H1 (cell line): ENCODE data around the gene TSC22D4.

Experiments
- ATF3 ChIP-seq: IDR thresholded peaks from 2 replicates; pipeline ENCODE4 v1.6.1; 2011; ENCODE audit warnings: low read depth, mild to moderate bottlenecking, low read length; ENCODE audit not compliant: insufficient read depth
- CEBPB ChIP-seq: IDR thresholded peaks from 2 replicates; pipeline ENCODE4 v1.6.1; 2012; ENCODE audit warnings: low read depth, low read length
- CHD2 ChIP-seq: IDR thresholded peaks from 2 replicates; pipeline ENCODE4 v1.6.1; 2012; ENCODE audit warnings: low read length, improper control_type of control experiment
- CTCF ChIP-seq, 3 experiments: IDR thresholded peaks; 1 replicate in 2 of 3; 2 replicates in 1 of 3; pipeline versions ENCODE4 v1.5.1 to v1.6.1; 2011; ENCODE audit warnings: low read length in 3 of 3, mild to moderate bottlenecking in 3 of 3, inconsistent platforms in 2 of 3, low read depth in 1 of 3, moderate library complexity in 1 of 3; ENCODE audit not compliant: insufficient read depth in 1 of 3; ENCODE audit errors: control extremely low read depth in 1 of 3
- EP300 ChIP-seq, 2 experiments: IDR thresholded peaks; 1 replicate in 1 of 2; 2 replicates in 1 of 2; pipeline ENCODE4 v1.6.1; 2011 to 2012; ENCODE audit warnings: low read depth in 2 of 2, low read length in 2 of 2, mild to moderate bottlenecking in 2 of 2, borderline replicate concordance in 1 of 2, inconsistent platforms in 1 of 2, moderate library complexity in 1 of 2
- EZH2 ChIP-seq: fragments of 200-600 bp; sonication (generic); IDR thresholded peaks from 2 replicates; pipeline ENCODE4 v1.7.1; 2012; ENCODE audit warnings: low read depth, mild to moderate bottlenecking, moderate library complexity, low read length, inconsistent platforms; ENCODE audit not compliant: severe bottlenecking
- POLR2A ChIP-seq, 2 experiments: IDR thresholded peaks; 1 replicate in 1 of 2; 2 replicates in 1 of 2; pipeline ENCODE4 v1.6.1; 2011; ENCODE audit warnings: low read depth in 2 of 2, low read length in 2 of 2, mild to moderate bottlenecking in 2 of 2; ENCODE audit errors: control extremely low read depth in 1 of 2
- POLR2AphosphoS5 ChIP-seq: IDR thresholded peaks from 2 replicates; pipeline ENCODE4 v1.6.1; 2011; ENCODE audit warnings: low read depth, low read length
- RFX5 ChIP-seq: IDR thresholded peaks from 2 replicates; pipeline ENCODE4 v1.6.1; 2011; ENCODE audit warnings: low read depth, low read length, improper control_type of control experiment, borderline replicate concordance
- SIN3A ChIP-seq, 2 experiments: IDR thresholded peaks in 1 of 2; conservative IDR thresholded peaks in 1 of 2; 2 replicates each; pipeline ENCODE4 v1.6.1; 2011 to 2012; ENCODE audit warnings: low read length in 2 of 2, improper control_type of control experiment in 1 of 2, low read depth in 1 of 2, mild to moderate bottlenecking in 1 of 2
- TBP ChIP-seq: IDR thresholded peaks from 2 replicates; pipeline ENCODE4 v1.6.1; 2011; ENCODE audit warnings: low read depth, low read length, improper control_type of control experiment

GRCh38 chr7:100472854-100473499 is 6.0 kb downstream of the TSC22D4 start:
- TF ChIP-seq CTCF (IDR thresholded peaks at IDR 0.05; ENCODE audit: control extremely low read depth in 1 of 3, insufficient read depth in 1 of 3, low read depth in 1 of 3, low read length in 3 of 3) = no peak
- no peak for TF ChIP-seq SIN3A (conservative IDR thresholded peaks at IDR 0.05 in 1 of 2, IDR thresholded peaks at IDR 0.05 in 1 of 2; ENCODE audit: low read depth in 1 of 2, low read length in 2 of 2)
- TF ChIP-seq RFX5 = no peak
- TF ChIP-seq CEBPB = no peak
- TF ChIP-seq POLR2A (IDR thresholded peaks at IDR 0.05; ENCODE audit: control extremely low read depth in 1 of 2, low read depth in 2 of 2, low read length in 2 of 2) = no peak
- no peak for TF ChIP-seq EP300 (IDR thresholded peaks at IDR 0.05; ENCODE audit: borderline replicate concordance in 1 of 2, low read depth in 2 of 2, low read length in 2 of 2)
- TF ChIP-seq ATF3 = no peak
- TF ChIP-seq POLR2AphosphoS5 = no peak
- no peak for TF ChIP-seq TBP
- TF ChIP-seq EZH2 = no peak
- TF ChIP-seq CHD2 = no peak
